Upper lobe of left lung (tissue), 6 donors: Measurements from ENCODE around the gene ST8SIA6. TPM values are rescaled to one million over a fixed set of nuclear protein-coding genes. Genes with fewer than 3 reads are reported as not detected.
"Not testable (repeated sequence)": the region's sequence is repeated elsewhere in the genome, so short reads cannot be mapped to it uniquely, and the experiment has no call there.

ENCODE experiments used
- ATAC-seq, 2 donors: fragments of 200-7000 bp; cut with Tn5 transposase; one replicate each; pipeline ENCODE4 v1.9.1; 2022; ENCODE audit warnings: mild to moderate bottlenecking in 2 of 2, moderate library complexity in 2 of 2; ENCODE audit not compliant: low FRiP score in 2 of 2
- DNase-seq, 2 donors: peaks; one replicate each; pipeline ENCODE4 v3.0.0-alpha.2; 2019 to 2020
- H3K27ac ChIP-seq, 4 donors: fragments of 200-600 bp; sonication (generic); one replicate each; pipeline ENCODE4 v1.5.1; 2016 to 2019
- H3K27me3 ChIP-seq, 4 donors: fragments of 200-600 bp; sonication (generic); one replicate each; pipeline ENCODE4 v1.5.1; 2017 to 2019
- H3K36me3 ChIP-seq, 4 donors: fragments of 200-600 bp; sonication (generic); one replicate each; pipeline ENCODE4 v1.5.1; 2016 to 2019
- H3K4me1 ChIP-seq, 4 donors: fragments of 200-600 bp; sonication (generic); one replicate each; pipeline ENCODE4 v1.5.1; 2018 to 2019
- H3K4me3 ChIP-seq, 4 donors: fragments of 200-600 bp; sonication (generic); one replicate each; pipeline ENCODE4 v1.5.1; 2017 to 2019; ENCODE audit warnings: mild to moderate bottlenecking in 2 of 4, moderate library complexity in 1 of 4
- H3K9me3 ChIP-seq, 4 donors: fragments of 200-600 bp; sonication (generic); one replicate each; pipeline ENCODE4 v1.5.1; 2018 to 2019
- EP300 ChIP-seq, 4 donors: sonication (generic); formaldehyde crosslinking; IDR thresholded peaks; one replicate each; pipeline ENCODE4 v1.5.1; 2017; ENCODE audit warnings: antibody characterized with exemption in 4 of 4, control low read depth in 2 of 4
- POLR2A ChIP-seq, 4 donors: fragments of 450-650 bp; IDR thresholded peaks; one replicate each; pipeline ENCODE4 v1.5.1; 2016 to 2017; ENCODE audit warnings: antibody characterized with exemption in 4 of 4, mild to moderate bottlenecking in 2 of 4
- POLR2AphosphoS5 ChIP-seq, 2 donors: sonication (generic); formaldehyde crosslinking; IDR thresholded peaks; one replicate each; pipeline ENCODE4 v1.5.1; 2017; ENCODE audit warnings: antibody characterized with exemption in 2 of 2
- WGBS, 2 donors: methylation state at CpG; one replicate each; pipeline ENCODE4 v1.1.5; 2017 to 2018; 5-methylcytosine and 5-hydroxymethylcytosine counted together
- total RNA-seq, 6 donors: library from RNA; depleted of rRNA in 4 of 6; stranded (reverse); fragments of >200 nt in 4 of 6; gene quantifications; one replicate each; pipeline versions ENCODE4 v1.1.0 to v1.2.1, GENCODE V29; 2016 to 2021
- TF ChIP-seq, protein P1 (sequence below), 6 experiments: fragments of 450-650 bp in 4 of 6; fragments of 200-600 bp in 2 of 6; sonication (generic) in 2 of 6; IDR thresholded peaks; one replicate each; pipeline ENCODE4 v1.5.1; 2016 to 2019; ENCODE audit warnings: antibody characterized with exemption in 6 of 6
- donor health status: DM: no; HTN: no; CAD: no; lungs with moderate emphysema.
- donor health status: DM: no; HTN: yes; CAD: no; lungs with severe emphysema.

ST8SIA6 gene
- total RNA-seq, 6 donors from 2014 or later = 5.5 to 12.6 (median 7.0) TPM

DNA sequence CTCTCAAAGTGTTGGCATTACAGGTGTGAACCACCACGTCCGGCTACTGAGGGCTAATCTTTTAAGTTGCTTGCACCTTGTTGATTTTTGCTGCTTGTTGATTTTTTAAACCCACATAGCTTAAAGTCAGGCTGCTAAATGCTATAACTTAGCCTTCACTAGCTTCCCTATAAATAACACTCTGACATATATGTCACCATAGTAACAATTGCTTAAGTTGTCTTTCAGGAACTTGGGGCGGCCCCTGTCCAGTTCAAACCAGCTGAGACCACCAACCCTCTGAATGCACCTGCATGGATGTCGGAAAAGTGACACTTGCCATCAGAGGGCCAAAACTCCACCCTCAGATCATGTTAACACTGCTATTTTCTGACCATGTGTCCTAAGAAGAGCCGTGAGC lies 47.3 kb downstream of the ST8SIA6 start:
- Histone ChIP-seq H3K36me3 (no peaks in the 10 kb centered on the region), H3K4me3 (no peak overlapping the region), H3K4me1 (no peaks in the 10 kb centered on the region), H3K9me3 (no peaks in the 10 kb centered on the region), H3K27me3 (no peaks in the 10 kb centered on the region), H3K27ac (no peak overlapping the region)
- TF ChIP-seq POLR2A (IDR thresholded peaks at IDR 0.05) (no peak), POLR2AphosphoS5 (IDR thresholded peaks at IDR 0.05) (no peak), EP300 (IDR thresholded peaks at IDR 0.05) (no peak)
- TF ChIP-seq, protein P1, sequence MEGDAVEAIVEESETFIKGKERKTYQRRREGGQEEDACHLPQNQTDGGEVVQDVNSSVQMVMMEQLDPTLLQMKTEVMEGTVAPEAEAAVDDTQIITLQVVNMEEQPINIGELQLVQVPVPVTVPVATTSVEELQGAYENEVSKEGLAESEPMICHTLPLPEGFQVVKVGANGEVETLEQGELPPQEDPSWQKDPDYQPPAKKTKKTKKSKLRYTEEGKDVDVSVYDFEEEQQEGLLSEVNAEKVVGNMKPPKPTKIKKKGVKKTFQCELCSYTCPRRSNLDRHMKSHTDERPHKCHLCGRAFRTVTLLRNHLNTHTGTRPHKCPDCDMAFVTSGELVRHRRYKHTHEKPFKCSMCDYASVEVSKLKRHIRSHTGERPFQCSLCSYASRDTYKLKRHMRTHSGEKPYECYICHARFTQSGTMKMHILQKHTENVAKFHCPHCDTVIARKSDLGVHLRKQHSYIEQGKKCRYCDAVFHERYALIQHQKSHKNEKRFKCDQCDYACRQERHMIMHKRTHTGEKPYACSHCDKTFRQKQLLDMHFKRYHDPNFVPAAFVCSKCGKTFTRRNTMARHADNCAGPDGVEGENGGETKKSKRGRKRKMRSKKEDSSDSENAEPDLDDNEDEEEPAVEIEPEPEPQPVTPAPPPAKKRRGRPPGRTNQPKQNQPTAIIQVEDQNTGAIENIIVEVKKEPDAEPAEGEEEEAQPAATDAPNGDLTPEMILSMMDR (IDR thresholded peaks at IDR 0.05) = no peak
- ATAC-seq = no peak
- no peak for DNase-seq
- 73 to 84% methylated on average over 5 of the region's 5 CpGs for WGBS, 2 donors

DNA sequence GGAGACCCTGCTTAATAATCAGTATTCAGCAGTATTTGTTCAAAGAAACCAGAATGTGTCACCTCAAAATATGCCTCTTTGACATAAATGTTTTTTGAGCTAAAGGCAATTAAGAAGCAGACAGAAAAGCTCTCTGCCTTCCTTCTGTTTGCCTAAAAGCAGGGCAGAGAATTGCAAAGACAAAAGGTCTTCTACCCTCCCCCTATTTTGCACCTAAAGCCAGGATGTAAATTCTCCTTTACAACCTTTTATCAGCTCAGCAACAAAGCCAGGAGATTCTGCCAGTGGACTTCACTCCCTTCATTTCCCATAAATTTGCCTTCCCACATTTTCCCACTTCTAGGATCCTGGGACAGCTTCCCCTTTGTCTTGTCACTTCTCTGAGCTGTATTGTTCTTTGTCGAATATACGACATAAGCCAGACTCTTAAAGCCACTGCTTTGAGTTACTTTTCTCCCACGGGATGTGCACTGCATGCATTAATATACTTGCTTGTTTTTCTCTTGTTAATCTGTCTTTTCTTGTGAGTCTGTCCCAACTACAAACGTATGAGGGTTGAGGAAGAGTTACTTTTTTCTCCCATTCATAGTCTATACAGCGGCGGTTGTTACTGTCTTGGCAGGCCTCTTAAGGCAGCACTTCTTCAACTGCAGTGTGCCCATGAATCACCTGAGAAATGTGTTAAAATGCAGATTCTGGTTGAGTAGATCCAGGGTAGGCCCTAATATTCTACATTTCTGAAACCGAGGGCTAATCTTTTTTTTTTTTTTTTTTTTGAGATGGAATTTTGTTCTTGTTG lies 48.2 kb downstream of the ST8SIA6 start:
- ATAC-seq = no peak
- no peak overlapping the region for H3K27ac ChIP-seq
- no peaks in the 10 kb centered on the region for H3K36me3 ChIP-seq
- DNase-seq = no peak
- 75 to 76% methylated on average over 7 of the region's 7 CpGs for WGBS, 2 donors
- no peaks in the 10 kb centered on the region for H3K9me3 ChIP-seq
- no peaks in the 10 kb centered on the region for H3K4me1 ChIP-seq
- H3K27me3 ChIP-seq = no peaks in the 10 kb centered on the region
- no peak overlapping the region for H3K4me3 ChIP-seq
- TF ChIP-seq POLR2AphosphoS5 (IDR thresholded peaks at IDR 0.05) (no peak), EP300 (IDR thresholded peaks at IDR 0.05) (no peak), POLR2A (IDR thresholded peaks at IDR 0.05) (no peak)
- TF ChIP-seq, protein P1 (IDR thresholded peaks at IDR 0.05) = no peak

DNA sequence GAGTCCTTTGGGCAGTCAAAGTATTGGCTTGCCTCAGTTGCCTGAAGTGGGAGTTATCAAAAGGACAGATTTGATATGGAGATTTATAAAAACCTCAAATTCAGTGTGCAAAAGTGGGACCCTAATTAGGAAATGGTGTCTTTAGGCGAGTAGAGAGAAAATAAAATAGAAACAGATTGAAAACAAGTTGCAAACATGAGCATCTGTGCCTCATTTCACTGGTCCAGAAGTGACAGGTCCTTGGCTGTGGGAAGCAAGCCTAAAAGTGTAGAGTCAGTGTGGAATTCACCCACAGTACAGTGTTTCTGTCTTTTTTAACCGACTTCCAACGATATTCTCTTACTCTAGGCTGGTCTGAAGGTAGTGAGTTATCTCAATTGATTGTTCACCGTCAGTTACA lies 51.2 kb downstream of the ST8SIA6 start:
- TF ChIP-seq POLR2A (IDR thresholded peaks at IDR 0.05) = no peak
- no peak for ATAC-seq

DNA sequence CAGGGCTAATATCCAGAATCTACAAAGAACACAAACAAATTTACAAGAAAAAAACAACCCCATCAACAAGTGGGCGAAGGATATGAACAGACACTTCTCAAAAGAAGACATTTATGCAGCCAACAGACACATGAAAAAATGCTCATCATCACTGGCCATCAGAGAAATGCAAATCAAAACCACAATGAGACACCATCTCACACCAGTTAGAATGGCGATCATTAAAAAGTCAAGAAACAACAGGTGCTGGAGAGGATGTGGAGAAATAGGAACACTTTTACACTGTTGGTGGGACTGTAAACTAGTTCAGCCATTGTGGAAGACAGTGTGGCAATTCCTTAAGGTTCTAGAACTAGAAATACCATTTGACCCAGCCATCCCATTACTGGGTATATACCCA lies 52.4 kb downstream of the ST8SIA6 start:
- not testable (repeated sequence) for ATAC-seq, H3K27me3 ChIP-seq, H3K4me1 ChIP-seq, H3K27ac ChIP-seq, DNase-seq, H3K4me3 ChIP-seq, H3K36me3 ChIP-seq, H3K9me3 ChIP-seq
- WGBS, 2 donors = 83 to 100% methylated on average over 2 of the region's 2 CpGs

More for the DNA sequence above, 51.2 kb downstream of the ST8SIA6 start:
- WGBS, 2 donors = 91 to 96% methylated on average over 4 of the region's 4 CpGs
- H3K27me3 ChIP-seq = no peaks in the 10 kb centered on the region
- no peak for DNase-seq
- H3K4me1 ChIP-seq = no peaks in the 10 kb centered on the region
- no peaks in the 10 kb centered on the region for H3K36me3 ChIP-seq
- H3K4me3 ChIP-seq = no peak overlapping the region
- H3K27ac ChIP-seq = no peak overlapping the region
- no peaks in the 10 kb centered on the region for H3K9me3 ChIP-seq

DNA sequence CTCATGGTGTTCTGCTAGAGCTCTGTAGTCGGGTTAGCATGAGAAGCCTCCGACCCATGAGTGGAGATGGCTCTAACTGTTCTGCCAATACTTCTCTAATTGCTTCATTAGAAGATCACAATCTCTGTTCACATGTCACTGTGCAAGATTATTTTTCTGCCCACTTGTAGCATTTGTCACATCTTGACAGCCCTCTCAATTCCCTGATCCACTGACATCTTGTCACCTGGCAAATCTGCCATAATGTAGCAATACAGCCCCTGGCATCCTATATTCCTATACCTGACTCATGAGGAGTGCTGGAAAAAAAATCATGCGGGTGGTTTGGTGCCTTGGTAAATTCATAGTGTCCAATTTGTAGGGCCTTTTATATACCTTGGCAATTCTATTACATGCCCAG lies 58.4 kb downstream of the ST8SIA6 start:
- H3K4me3 ChIP-seq = no peak overlapping the region
- H3K27ac ChIP-seq = no peak overlapping the region
- H3K36me3 ChIP-seq = no peaks in the 10 kb centered on the region
- no peaks in the 10 kb centered on the region for H3K4me1 ChIP-seq
- DNase-seq (no peak), ATAC-seq (no peak)
- H3K27me3 ChIP-seq = no peaks in the 10 kb centered on the region
- WGBS, 2 donors = 93 to 96% methylated on average over 3 of the region's 3 CpGs
- no peaks in the 10 kb centered on the region for H3K9me3 ChIP-seq
- TF ChIP-seq EP300 (IDR thresholded peaks at IDR 0.05) = no peak
- no peak for TF ChIP-seq POLR2AphosphoS5 (IDR thresholded peaks at IDR 0.05)
- TF ChIP-seq POLR2A (IDR thresholded peaks at IDR 0.05) = no peak
- TF ChIP-seq, protein P1 (IDR thresholded peaks at IDR 0.05) = no peak

DNA sequence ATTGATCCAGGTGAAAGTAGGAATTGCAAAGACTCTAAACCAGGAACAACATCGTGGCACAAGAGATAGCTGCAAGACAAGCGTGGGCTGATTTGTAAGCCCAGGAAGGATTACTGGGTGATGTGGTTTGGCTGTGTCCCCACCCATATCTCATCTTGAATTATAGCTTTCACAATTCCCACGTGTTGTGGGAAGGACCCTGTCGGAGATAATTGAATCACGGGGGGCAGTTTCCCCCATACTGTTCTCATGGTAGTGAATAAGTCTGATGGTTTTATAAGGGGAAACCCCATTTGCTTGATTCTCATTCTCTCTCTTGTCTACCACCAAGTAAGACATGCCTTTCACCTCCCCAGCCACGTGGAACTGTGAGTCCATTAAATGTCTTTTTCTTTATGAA lies 59.5 kb downstream of the ST8SIA6 start:
- no peaks in the 10 kb centered on the region for H3K4me1 ChIP-seq
- 56 to 77% methylated on average over 6 of the region's 6 CpGs for whole genome bisulfite sequencing, 2 donors
- H3K9me3 ChIP-seq = no peaks in the 10 kb centered on the region
- ATAC-seq (no peak), DNase-seq (no peak)
- H3K27me3 ChIP-seq = no peaks in the 10 kb centered on the region
- no peak overlapping the region for H3K4me3 ChIP-seq
- TF ChIP-seq, protein P1 (IDR thresholded peaks at IDR 0.05) = no peak
- TF ChIP-seq EP300 (IDR thresholded peaks at IDR 0.05) (no peak), POLR2A (IDR thresholded peaks at IDR 0.05) (no peak), POLR2AphosphoS5 (IDR thresholded peaks at IDR 0.05) (no peak)
- H3K36me3 ChIP-seq = no peaks in the 10 kb centered on the region
- no peak overlapping the region for H3K27ac ChIP-seq
